ENCODE measurements around the gene RASGRF2.

DNA sequence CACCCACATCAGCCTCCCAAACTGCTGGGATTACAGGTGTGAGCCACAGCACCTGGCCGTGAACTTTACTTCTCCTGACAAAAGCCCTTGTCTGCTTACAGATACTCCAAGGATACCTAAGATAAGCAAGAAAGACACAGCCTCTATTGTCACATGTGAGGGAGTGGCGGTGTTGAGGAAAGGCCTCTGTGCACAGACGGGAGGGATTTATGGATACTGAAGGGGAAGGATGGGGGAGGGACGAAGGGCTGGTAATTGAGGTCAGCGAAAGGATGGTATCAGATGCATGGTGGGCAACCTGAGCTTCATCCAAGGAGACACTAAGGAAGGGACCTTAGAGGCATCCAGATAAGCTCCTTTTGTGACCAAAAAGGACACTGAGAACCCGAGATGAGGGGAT is 206.3 kb downstream of the RASGRF2 start:
- TF ChIP-seq EZH2 (IDR thresholded peaks at IDR 0.05), result no peak
- TF ChIP-seq POLR2AphosphoS5 (IDR thresholded peaks at IDR 0.05; ENCODE audit: borderline replicate concordance, low read depth, low read length), result no peak
- TF ChIP-seq FOXP2 (optimal IDR thresholded peaks at IDR 0.05; ENCODE audit: control extremely low read depth, extremely low read length, insufficient read depth), result no peak
